NAMALWA (cell line): ENCODE measurements around the gene CCDC71L.
A peak's percentile ranks its signal among the peaks of the same experiment; 100 is the strongest.

ENCODE experiments used
- DNase-seq: peaks from one replicate; pipeline ENCODE4 v3.0.0-alpha.2; 2015; ENCODE audit warnings: low spot score

Gene CCDC71L

GRCh38 chr7:106659166-106659962 is 1.6 kb downstream of the CCDC71L start:
- DNase-seq = no peak

- no peak for DNase-seq
Observed at GRCh38 chr7:106658316-106659165, 2.4 kb downstream of the CCDC71L start.

GRCh38 chr7:106657085-106657991 is 3.6 kb downstream of the CCDC71L start:
- DNase-seq = peak; percentile 56

- no peak for DNase-seq
Observed at GRCh38 chr7:106655703-106656498, 5.1 kb downstream of the CCDC71L start.

GRCh38 chr7:106653488-106653887 is 7.5 kb downstream of the CCDC71L start:
- DNase-seq = no peak

- no peak for DNase-seq
Observed at GRCh38 chr7:106652909-106653308, 8.0 kb downstream of the CCDC71L start.

GRCh38 chr7:106652092-106652491 is 8.9 kb downstream of the CCDC71L start:
- DNase-seq = no peak

- DNase-seq = no peak
Observed at GRCh38 chr7:106646256-106646655, 14.7 kb downstream of the CCDC71L start.

- DNase-seq = peak; percentile 20
Observed at GRCh38 chr7:106644999-106645398, 16.0 kb downstream of the CCDC71L start.

- DNase-seq = no peak
Observed at GRCh38 chr7:106643216-106644000, 17.6 kb downstream of the CCDC71L start.

- DNase-seq = no peak
Observed at GRCh38 chr7:106641416-106641815, 19.5 kb downstream of the CCDC71L start.

- no peak for DNase-seq
Observed at GRCh38 chr7:106640368-106641141, 20.4 kb downstream of the CCDC71L start.

- no peak for DNase-seq
Observed at GRCh38 chr7:106639476-106640334, 21.3 kb downstream of the CCDC71L start.

GRCh38 chr7:106635411-106635810 is 25.5 kb downstream of the CCDC71L start:
- DNase-seq = no peak

GRCh38 chr7:106634958-106635357 is 26.0 kb downstream of the CCDC71L start:
- DNase-seq = no peak

- DNase-seq = no peak
Observed at GRCh38 chr7:106630648-106631047, 30.3 kb downstream of the CCDC71L start.

- DNase-seq = no peak
Observed at GRCh38 chr7:106629516-106629915, 31.4 kb downstream of the CCDC71L start.

- DNase-seq = no peak
Observed at GRCh38 chr7:106626376-106627164, 34.4 kb downstream of the CCDC71L start.
